Subcutaneous adipose tissue (tissue), 4 donors: Measurements from ENCODE around the gene ZFP30. TPM values are rescaled to one million over a fixed set of nuclear protein-coding genes. Genes with fewer than 3 reads are reported as not detected.

Experiments
- small RNA-seq: library from RNA; depleted of rRNA; stranded (forward); fragments of <200 nt; gene quantifications from one replicate; pipeline ENCODE3, GENCODE V24; 2016
- total RNA-seq, 4 donors: library from RNA; depleted of rRNA; stranded (reverse); fragments of >200 nt; gene quantifications; one replicate each; pipeline ENCODE4 v1.1.0, GENCODE V29; 2016
- TF ChIP-seq, protein P1 (sequence below): fragments of 450-650 bp; IDR thresholded peaks from one replicate; pipeline ENCODE4 v1.5.1; 2016; ENCODE audit warnings: low read depth, mild to moderate bottlenecking, control low read depth, antibody characterized with exemption, moderate library complexity

The ZFP30 gene
- total RNA-seq, 4 donors from 2014 or later, result 7.2 to 20.0 (median 12.6) TPM

DNA sequence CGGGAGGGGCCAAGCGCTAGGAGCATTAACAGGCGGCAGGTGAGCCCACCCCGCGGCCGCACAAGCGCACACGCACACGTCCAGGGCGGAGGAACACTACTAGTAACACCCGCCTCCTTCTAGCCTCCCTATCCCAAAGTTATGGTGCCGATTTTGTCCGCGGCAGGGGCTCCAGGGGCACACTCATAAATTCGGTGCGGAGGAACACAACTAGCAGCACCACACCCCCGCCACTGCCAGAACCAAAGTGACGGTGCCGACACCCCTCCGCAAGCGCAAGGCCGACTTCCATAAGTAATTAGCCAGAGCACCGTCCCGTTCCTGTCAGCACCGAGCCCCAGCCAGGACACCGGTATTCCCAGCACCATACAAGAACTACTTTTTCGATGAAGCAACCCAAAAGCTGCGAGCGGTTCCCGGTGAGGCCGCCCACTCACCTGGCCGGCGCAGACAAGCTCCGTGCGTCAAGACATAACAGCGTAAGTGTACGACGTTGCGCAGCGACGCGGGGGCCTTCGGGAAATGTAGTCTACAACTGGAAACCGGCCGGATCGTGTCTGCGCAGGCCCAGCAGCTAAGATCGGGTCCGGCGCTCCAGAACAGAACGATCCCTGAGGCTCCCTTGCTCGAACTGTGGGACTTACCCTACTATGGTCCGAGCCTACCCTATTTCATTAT lies 60.8 kb downstream of the ZFP30 start, which contains the start of the genes ZNF540 and ZNF571:
Gene ZNF540 (plus strand): TSS at position 573 of the 678 bp plus-strand sequence. CDS start 3,572 bp downstream, outside the sequence.
Gene ZNF571 (minus strand): TSS at position 489 of the 678 bp plus-strand sequence. CDS start 8,116 bp downstream, outside the sequence.
- TF ChIP-seq, protein P1, sequence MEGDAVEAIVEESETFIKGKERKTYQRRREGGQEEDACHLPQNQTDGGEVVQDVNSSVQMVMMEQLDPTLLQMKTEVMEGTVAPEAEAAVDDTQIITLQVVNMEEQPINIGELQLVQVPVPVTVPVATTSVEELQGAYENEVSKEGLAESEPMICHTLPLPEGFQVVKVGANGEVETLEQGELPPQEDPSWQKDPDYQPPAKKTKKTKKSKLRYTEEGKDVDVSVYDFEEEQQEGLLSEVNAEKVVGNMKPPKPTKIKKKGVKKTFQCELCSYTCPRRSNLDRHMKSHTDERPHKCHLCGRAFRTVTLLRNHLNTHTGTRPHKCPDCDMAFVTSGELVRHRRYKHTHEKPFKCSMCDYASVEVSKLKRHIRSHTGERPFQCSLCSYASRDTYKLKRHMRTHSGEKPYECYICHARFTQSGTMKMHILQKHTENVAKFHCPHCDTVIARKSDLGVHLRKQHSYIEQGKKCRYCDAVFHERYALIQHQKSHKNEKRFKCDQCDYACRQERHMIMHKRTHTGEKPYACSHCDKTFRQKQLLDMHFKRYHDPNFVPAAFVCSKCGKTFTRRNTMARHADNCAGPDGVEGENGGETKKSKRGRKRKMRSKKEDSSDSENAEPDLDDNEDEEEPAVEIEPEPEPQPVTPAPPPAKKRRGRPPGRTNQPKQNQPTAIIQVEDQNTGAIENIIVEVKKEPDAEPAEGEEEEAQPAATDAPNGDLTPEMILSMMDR, result no peak

DNA sequence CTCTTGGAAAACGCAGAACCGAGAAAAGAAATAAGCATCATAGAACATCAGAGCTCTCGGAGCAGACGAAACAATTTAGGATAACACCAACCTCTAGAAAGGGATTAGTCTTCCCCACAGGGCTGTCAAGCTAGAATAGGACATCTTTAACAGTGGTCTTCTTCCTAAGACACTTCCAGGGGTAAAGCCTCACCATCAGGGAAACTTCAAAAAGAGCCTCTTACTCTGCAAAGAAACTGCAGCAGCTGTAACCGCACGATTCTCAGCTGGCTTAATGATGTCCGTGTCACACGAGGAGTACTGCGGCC lies 61.3 kb downstream of the ZFP30 start:
- TF ChIP-seq, protein P1, result no peak

DNA sequence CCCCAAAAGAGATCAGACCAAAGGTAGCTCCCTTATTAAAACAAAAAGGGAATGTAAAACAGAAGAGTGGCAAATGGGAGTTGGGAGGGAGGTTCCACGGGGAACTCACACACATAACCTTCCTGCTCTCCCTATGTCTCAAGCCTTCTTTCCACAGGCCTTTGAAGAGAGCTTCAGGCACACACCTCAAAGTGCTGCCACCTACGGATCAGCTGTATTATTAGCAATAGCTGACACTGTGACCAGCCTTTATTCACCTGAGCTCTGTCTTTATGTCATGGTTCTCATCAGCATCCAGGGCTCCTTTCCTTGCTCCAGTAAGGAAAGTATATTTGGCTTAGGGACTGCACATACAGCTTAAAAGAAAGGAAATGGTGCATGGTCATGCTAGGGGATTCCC lies 71.9 kb downstream of the ZFP30 start:
- TF ChIP-seq, protein P1, result no peak

DNA sequence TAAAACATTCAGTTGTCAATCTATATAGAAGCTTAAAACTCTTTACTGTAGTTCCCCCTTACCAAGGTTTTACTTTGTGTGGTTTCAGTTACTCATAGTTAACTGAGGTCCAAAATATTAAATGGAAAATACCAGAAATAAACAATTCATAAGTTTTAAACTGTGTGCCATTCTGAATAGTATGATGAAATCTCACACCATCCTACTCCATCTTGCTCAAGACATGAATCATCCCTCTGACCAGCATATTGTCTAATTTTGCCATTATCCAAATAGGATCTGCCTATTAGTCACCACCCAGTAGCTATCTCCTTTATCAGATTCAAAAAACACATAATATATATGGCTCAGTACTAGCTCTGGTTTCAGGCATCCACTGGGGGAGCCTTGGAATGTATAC lies 83.1 kb downstream of the ZFP30 start:
- TF ChIP-seq, protein P1, result no peak

DNA sequence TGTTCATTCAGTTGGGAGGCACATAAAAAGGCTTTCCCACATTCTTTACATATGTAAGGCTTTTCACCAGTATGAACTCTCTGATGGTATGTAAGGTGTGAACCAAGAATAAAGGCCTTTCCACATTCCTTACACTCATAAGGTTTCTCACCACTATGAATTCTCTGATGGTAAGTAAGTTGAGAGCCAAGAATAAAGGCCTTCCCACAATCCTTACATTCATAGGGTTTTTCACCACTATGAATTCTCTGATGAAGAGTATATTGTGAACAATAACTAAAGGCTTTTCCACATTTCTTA lies 89.9 kb downstream of the ZFP30 start:
- TF ChIP-seq, protein P1, result no peak

DNA sequence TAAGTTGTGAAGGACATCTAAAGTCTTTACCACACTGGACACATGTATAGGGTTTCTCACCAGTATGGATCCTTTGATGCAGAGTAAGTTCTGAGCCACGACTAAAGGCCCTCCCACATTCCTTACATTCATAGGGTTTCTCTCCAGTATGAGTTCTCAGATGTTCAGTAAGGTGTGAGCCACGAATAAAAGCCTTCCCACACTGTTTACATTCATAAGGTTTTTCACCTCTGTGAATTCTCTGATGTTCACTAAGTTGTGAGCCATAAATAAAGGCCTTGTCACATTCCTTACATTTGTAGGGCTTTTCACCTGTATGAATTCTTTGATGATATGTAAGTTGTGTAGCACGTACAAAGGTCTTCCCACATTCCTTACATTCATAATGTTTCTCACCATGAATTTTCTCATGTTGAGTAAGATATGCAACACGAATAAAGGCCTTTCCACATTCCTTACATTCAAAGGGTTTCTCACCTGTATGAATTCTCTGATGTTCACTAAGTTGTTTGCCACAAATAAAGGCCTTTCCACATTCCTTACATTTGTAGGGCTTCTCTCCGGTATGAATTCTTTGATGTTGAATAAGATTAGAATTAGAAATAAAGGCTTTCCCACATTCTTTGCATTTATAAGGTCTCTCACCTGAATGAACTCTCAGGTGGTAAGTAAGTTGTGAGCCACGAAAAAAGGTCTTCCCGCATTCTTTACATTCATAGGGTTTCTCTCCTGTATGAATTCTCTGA lies 90.5 kb downstream of the ZFP30 start:
- TF ChIP-seq, protein P1, result no peak

Small RNAs within 50 kb of the gene (small RNA-seq; reads per million reads assigned to genes)
- not detected for gene SELENOKP1

Other genes with a start within 250 kb of the ZFP30 start
- gene ZNF569, start 188.0 kb downstream of the ZFP30 start, total RNA-seq, result 10 to 100 TPM in 1 of 4 donors, 1 to 10 TPM in 3; 4.7 to 13.9 (median 8.0) TPM
- gene ZNF570, start 186.1 kb downstream of the ZFP30 start, total RNA-seq, result 10 to 100 TPM in 1 of 4 donors, 1 to 10 TPM in 3; 6.4 to 13.2 (median 7.7) TPM
- gene ZNF793, start 148.5 kb downstream of the ZFP30 start, total RNA-seq, result 1 to 10 TPM in 2 of 4 donors, under 1 TPM in 2; 0.16 to 2.8 (median 1.1) TPM
- gene ZNF571, start 60.7 kb downstream of the ZFP30 start, total RNA-seq, result 1 to 10 TPM; 3.2 to 5.8 (median 4.1) TPM
- 1 to 10 TPM; 2.1 to 3.4 (median 2.8) TPM for gene ZNF540, start 60.6 kb downstream of the ZFP30 start, total RNA-seq
- 1 to 10 TPM; 2.4 to 3.0 (median 2.8) TPM for gene ZNF607, start 64.3 kb upstream of the ZFP30 start, total RNA-seq
- 10 to 100 TPM in 1 of 4 donors, 1 to 10 TPM in 3; 9.8 to 11.9 (median 9.9) TPM for gene ZNF573, start 124.1 kb upstream of the ZFP30 start, total RNA-seq